ENCODE results near the gene TAF15. TPM values are rescaled to one million over a fixed set of nuclear protein-coding genes. Genes with fewer than 3 reads are reported as not detected.

Gene TAF15
- total RNA-seq, 1 donor from 2014 or later = 65.7 TPM

GRCh38 chr17:35786941-35787432 lies 22.3 kb upstream of the TAF15 start:
- no peak for DNase-seq (ENCODE audit: low read depth in 2 of 2)

- peak in 1 of 2 donors; percentile 39 for DNase-seq (ENCODE audit: low read depth in 2 of 2)
Observed at GRCh38 chr17:35788477-35789368, 20.6 kb upstream of the TAF15 start.

- no peak for DNase-seq (ENCODE audit: low read depth in 2 of 2)
Observed at GRCh38 chr17:35790841-35791240, 18.4 kb upstream of the TAF15 start.

- no peak for DNase-seq (ENCODE audit: low read depth in 2 of 2)
Observed at GRCh38 chr17:35791681-35792350, 17.5 kb upstream of the TAF15 start.

DNA sequence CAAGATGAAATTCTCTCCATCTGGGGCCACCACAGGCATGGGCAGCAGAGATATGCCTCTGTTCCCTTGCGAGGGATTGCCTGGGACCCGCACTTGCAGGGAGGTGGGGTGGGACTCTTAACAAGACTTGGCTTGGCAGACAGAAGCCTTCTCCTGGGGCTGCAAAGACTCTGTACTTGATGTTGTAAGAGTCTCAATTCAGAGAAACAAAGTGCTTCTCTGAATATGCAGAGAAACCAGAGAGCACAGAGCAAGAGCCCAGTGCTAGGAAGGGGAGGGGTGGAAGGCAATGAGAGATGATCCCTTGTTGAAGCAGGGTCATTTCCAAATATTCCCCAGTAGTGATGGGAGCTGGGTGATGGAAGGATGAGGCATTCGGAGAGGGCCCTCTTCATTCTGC lies 16.0 kb upstream of the TAF15 start:
- DNase-seq (ENCODE audit: low read depth in 2 of 2) = no peak

DNA sequence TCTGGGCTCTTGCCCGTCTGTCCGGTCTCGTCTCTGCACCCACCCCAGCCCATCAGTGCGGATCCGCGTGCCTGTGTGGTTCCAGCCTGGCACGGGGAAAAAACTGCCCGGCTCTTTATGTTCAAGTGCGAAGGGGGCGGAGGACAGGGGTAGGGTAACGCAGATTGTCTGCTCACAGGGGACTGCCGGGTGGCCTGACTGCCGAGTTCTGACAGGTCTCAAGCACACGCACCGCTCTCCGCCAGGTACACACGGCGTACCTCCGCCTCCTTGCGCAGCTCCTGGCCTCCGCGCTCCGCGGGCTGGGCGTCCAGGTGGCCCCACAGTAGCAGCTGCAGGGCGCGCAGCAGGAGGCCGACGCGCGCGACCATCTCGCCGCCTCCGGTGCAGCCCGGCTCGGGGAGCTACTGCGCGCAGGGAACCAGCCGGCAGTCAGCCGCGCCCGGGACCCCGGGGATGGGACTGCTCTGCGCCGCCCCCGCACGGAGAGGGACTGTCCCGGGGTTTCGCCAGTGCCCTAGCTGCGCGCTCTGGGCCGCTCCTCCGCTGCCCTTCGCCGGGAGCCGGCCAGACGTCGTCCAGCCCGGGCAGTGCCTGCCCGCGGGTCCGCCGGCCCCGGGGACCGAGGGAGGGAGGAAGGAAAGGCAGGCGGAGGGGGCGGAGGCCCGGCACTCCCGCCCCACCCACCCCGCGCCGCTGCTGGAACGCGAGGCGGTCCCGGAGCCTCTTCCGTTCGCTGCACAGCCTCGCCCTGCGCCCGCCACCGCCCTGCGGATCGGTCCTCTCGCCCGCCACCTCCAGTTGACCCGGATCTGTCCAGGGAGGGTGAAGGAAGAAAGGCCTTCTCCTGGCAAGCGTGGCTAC lies 14.0 kb upstream of the TAF15 start, which contains the start of gene MMP28:
Gene MMP28, minus strand, starts transcription at position 635 of the 864 bp plus-strand sequence. Its CDS starts 264 bp downstream, at position 371.
- peak; percentile 27 to 28 for DNase-seq (ENCODE audit: low read depth in 2 of 2)

DNA sequence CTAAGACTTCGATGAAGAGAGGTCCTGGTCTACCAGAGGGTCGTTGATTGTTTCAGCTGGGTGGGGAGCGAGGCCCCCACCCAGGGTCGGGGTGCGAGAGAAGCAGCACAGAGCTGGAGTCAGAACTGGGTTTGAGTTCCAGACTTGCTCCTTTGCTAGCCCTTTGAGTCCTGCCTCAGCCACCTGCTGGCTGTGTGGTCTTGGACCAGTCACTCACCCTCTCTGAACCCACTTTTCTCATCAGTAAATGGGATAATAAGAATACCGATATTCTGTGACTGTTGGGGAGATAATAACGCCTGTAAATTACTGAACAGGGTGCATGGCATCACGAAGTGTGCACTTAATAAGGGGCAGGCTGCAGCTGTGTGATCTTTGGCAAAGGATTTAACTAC lies 13.4 kb upstream of the TAF15 start:
- no peak for DNase-seq (ENCODE audit: low read depth in 2 of 2)

DNA sequence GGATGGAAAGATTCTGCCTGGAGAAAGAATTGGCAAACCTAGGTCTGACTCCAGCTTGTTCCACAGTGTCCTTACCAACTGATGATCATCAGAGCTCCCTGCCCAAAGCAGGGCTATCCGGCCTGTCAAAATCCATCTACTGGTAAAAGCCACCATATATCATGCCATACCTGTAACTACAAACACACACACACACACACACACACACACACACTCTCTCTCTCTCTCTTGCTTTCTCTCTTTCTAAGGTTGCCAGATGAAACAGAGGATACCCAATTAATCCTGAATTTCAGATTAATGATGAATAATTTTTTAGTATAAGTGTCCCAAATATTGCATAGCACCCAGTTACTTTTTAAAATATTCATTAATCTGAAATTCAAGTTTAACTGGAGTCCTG lies 12.3 kb upstream of the TAF15 start:
- no peak for DNase-seq (ENCODE audit: low read depth in 2 of 2)

- DNase-seq (ENCODE audit: low read depth in 2 of 2) = no peak
Observed at GRCh38 chr17:35797370-35797769, 11.9 kb upstream of the TAF15 start.

GRCh38 chr17:35797918-35798317 lies 11.4 kb upstream of the TAF15 start:
- no peak for DNase-seq (ENCODE audit: low read depth in 2 of 2)

GRCh38 chr17:35799942-35800341 lies 9.3 kb upstream of the TAF15 start:
- DNase-seq (ENCODE audit: low read depth in 2 of 2) = peak; percentile 17 to 35

DNA sequence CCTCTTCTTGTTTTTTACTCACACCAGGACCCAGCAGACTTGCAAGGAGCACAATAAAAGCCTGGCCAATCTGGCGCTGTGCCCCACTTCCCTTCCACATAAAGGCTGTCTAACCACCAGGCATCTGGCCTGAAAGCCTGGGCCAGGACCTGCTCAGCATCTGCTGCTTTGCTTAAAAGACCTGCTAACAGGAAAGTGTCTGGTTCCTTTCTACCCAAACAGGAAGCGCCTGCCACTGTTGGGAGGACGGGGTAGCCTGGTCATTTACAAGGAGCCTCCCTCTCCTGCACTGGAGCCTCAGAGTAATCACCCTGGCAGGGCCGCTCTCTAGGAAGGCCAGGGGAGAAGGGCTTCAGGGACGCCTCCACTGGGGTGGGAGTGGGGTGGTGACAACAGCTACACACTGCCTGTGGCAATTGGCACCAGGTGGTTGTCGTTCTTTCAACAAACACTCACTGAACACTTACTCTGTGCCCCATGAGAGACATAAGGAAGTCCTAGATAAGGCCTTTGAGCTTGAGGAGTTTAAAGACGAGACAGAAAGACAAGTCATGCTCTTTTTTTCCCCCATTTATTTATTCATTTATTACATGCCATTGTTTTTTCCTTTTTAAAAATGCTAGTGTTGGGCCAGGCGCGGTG lies 7.6 kb upstream of the TAF15 start:
- DNase-seq (ENCODE audit: low read depth in 2 of 2) = peak; percentile 44 to 97

DNA sequence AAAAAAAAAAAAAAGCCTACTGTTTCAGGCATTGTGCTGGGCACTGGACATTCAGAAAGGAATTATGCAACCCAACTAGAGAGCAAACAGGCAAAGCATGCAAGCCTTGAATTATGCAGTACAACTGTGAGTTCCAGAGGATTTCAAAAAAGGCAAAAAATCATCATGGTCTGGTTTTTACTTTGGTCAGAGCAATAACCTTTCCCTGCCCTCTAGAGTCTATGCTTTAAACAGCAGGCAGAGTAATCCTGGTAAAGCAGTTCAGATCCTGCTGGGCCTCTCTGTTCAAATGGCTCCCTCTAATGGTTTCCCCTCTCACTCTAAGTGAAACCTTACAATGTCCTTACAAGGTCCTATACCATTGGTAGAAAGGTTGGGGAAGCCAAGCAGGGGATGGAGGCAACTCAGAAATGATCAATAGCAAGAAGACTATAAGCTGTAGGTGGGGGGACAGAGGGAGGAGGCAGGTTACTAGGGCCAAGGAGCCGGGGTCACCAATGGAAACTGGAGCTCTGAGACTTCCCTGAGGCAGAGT lies 4.6 kb upstream of the TAF15 start:
- DNase-seq (ENCODE audit: low read depth in 2 of 2) = peak; percentile 91

GRCh38 chr17:35807371-35808144 lies 1.7 kb upstream of the TAF15 start:
- peak in 1 of 2 donors; percentile 21 for DNase-seq (ENCODE audit: low read depth in 2 of 2)

- no peak for DNase-seq (ENCODE audit: low read depth in 2 of 2)
Observed at GRCh38 chr17:35808240-35808961, 883 bp upstream of the TAF15 start.

GRCh38 chr17:35809855-35810461 lies 674 bp downstream of the TAF15 start:
- peak; percentile 38 to 54 for DNase-seq (ENCODE audit: low read depth in 2 of 2)

- no peak for DNase-seq (ENCODE audit: low read depth in 2 of 2)
Observed at GRCh38 chr17:35811759-35812158, 2.5 kb downstream of the TAF15 start.

- DNase-seq (ENCODE audit: low read depth in 2 of 2) = no peak
Observed at GRCh38 chr17:35812456-35812855, 3.2 kb downstream of the TAF15 start.

- no peak for DNase-seq (ENCODE audit: low read depth in 2 of 2)
Observed at GRCh38 chr17:35816723-35817122, 7.4 kb downstream of the TAF15 start.
